ENCODE measurements around the gene ARFGEF3. TPM values are rescaled to one million over a fixed set of nuclear protein-coding genes. Genes with fewer than 3 reads are reported as not detected.

The ARFGEF3 gene
- total and polyA plus RNA-seq, 2 experiments from 2014 or later: 5.8 to 24.6 TPM

DNA sequence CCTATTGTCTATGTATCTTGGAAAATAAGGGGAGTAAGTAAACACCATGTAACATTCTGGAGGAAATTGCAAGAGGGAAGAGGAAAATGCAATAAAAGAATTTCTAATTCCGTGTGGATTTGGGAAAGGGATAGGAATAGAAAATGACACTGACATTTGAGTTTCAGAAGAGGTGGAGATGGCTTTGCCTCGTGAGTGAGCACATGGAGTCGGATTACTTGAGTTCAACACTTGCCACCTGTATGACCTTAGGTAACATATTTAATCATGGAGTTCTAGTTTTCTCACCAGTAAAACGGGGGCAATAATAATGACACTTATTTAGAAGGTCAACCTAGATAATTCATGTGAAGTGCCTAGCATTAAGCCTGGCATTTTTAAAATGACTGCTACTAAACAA, 67.3 kb downstream of the ARFGEF3 start (continued):
- TF ChIP-seq, protein P1, sequence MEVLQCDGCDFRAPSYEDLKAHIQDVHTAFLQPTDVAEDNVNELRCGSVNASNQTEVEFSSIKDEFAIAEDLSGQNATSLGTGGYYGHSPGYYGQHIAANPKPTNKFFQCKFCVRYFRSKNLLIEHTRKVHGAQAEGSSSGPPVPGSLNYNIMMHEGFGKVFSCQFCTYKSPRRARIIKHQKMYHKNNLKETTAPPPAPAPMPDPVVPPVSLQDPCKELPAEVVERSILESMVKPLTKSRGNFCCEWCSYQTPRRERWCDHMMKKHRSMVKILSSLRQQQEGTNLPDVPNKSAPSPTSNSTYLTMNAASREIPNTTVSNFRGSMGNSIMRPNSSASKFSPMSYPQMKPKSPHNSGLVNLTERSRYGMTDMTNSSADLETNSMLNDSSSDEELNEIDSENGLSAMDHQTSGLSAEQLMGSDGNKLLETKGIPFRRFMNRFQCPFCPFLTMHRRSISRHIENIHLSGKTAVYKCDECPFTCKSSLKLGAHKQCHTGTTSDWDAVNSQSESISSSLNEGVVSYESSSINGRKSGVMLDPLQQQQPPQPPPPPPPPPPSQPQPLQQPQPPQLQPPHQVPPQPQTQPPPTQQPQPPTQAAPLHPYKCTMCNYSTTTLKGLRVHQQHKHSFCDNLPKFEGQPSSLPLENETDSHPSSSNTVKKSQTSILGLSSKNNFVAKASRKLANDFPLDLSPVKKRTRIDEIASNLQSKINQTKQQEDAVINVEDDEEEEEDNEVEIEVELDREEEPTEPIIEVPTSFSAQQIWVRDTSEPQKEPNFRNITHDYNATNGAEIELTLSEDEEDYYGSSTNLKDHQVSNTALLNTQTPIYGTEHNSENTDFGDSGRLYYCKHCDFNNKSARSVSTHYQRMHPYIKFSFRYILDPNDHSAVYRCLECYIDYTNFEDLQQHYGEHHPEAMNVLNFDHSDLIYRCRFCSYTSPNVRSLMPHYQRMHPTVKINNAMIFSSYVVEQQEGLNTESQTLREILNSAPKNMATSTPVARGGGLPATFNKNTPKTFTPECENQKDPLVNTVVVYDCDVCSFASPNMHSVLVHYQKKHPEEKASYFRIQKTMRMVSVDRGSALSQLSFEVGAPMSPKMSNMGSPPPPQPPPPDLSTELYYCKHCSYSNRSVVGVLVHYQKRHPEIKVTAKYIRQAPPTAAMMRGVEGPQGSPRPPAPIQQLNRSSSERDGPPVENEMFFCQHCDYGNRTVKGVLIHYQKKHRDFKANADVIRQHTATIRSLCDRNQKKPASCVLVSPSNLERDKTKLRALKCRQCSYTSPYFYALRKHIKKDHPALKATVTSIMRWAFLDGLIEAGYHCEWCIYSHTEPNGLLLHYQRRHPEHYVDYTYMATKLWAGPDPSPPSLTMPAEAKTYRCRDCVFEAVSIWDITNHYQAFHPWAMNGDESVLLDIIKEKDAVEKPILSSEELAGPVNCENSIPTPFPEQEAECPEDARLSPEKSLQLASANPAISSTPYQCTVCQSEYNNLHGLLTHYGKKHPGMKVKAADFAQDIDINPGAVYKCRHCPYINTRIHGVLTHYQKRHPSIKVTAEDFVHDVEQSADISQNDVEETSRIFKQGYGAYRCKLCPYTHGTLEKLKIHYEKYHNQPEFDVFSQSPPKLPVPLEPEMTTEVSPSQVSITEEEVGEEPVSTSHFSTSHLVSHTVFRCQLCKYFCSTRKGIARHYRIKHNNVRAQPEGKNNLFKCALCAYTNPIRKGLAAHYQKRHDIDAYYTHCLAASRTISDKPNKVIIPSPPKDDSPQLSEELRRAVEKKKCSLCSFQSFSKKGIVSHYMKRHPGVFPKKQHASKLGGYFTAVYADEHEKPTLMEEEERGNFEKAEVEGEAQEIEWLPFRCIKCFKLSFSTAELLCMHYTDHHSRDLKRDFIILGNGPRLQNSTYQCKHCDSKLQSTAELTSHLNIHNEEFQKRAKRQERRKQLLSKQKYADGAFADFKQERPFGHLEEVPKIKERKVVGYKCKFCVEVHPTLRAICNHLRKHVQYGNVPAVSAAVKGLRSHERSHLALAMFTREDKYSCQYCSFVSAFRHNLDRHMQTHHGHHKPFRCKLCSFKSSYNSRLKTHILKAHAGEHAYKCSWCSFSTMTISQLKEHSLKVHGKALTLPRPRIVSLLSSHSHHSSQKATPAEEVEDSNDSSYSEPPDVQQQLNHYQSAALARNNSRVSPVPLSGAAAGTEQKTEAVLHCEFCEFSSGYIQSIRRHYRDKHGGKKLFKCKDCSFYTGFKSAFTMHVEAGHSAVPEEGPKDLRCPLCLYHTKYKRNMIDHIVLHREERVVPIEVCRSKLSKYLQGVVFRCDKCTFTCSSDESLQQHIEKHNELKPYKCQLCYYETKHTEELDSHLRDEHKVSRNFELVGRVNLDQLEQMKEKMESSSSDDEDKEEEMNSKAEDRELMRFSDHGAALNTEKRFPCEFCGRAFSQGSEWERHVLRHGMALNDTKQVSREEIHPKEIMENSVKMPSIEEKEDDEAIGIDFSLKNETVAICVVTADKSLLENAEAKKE (CRISPR knock-in tag; IDR thresholded peaks at IDR 0.05): no peak
- TF ChIP-seq POLR2AphosphoS5 (IDR thresholded peaks at IDR 0.05; ENCODE audit: low read depth) (no peak), EZH2phosphoT487 (IDR thresholded peaks at IDR 0.05; ENCODE audit: unreplicated experiment) (no peak), JUNB (IDR thresholded peaks at IDR 0.05; ENCODE audit: unreplicated experiment) (no peak), NANOG (IDR thresholded peaks at IDR 0.05; ENCODE audit: borderline replicate concordance) (no peak)
- TF ChIP-seq, protein P2, sequence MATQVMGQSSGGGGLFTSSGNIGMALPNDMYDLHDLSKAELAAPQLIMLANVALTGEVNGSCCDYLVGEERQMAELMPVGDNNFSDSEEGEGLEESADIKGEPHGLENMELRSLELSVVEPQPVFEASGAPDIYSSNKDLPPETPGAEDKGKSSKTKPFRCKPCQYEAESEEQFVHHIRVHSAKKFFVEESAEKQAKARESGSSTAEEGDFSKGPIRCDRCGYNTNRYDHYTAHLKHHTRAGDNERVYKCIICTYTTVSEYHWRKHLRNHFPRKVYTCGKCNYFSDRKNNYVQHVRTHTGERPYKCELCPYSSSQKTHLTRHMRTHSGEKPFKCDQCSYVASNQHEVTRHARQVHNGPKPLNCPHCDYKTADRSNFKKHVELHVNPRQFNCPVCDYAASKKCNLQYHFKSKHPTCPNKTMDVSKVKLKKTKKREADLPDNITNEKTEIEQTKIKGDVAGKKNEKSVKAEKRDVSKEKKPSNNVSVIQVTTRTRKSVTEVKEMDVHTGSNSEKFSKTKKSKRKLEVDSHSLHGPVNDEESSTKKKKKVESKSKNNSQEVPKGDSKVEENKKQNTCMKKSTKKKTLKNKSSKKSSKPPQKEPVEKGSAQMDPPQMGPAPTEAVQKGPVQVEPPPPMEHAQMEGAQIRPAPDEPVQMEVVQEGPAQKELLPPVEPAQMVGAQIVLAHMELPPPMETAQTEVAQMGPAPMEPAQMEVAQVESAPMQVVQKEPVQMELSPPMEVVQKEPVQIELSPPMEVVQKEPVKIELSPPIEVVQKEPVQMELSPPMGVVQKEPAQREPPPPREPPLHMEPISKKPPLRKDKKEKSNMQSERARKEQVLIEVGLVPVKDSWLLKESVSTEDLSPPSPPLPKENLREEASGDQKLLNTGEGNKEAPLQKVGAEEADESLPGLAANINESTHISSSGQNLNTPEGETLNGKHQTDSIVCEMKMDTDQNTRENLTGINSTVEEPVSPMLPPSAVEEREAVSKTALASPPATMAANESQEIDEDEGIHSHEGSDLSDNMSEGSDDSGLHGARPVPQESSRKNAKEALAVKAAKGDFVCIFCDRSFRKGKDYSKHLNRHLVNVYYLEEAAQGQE (IDR thresholded peaks at IDR 0.05; ENCODE audit: unreplicated experiment): no peak
